Keratinocyte (primary cell): ENCODE measurements around the gene JAKMIP3.

Experiments used
- EZH2 ChIP-seq: IDR thresholded peaks from one replicate; pipeline ENCODE4 v1.6.1; 2012; ENCODE audit warnings: inconsistent platforms, mild to moderate bottlenecking, low read length, moderate library complexity
- TF ChIP-seq, protein P1 (sequence below), 3 experiments: IDR thresholded peaks in 1 of 3; conservative IDR thresholded peaks in 1 of 3; optimal IDR thresholded peaks in 1 of 3; 2 replicates in 2 of 3; 3 replicates in 1 of 3; pipeline versions ENCODE3 to v1.5.1; 2011; ENCODE audit warnings: low read length in 3 of 3, mild to moderate bottlenecking in 3 of 3, moderate library complexity in 2 of 3, control low read depth in 1 of 3, inconsistent platforms in 1 of 3; ENCODE audit not compliant: insufficient read depth in 2 of 3; ENCODE audit errors: extremely low read depth in 1 of 3

GRCh38 chr10:132110713-132111112, 45.0 kb downstream of the JAKMIP3 start:
- TF ChIP-seq, protein P1, sequence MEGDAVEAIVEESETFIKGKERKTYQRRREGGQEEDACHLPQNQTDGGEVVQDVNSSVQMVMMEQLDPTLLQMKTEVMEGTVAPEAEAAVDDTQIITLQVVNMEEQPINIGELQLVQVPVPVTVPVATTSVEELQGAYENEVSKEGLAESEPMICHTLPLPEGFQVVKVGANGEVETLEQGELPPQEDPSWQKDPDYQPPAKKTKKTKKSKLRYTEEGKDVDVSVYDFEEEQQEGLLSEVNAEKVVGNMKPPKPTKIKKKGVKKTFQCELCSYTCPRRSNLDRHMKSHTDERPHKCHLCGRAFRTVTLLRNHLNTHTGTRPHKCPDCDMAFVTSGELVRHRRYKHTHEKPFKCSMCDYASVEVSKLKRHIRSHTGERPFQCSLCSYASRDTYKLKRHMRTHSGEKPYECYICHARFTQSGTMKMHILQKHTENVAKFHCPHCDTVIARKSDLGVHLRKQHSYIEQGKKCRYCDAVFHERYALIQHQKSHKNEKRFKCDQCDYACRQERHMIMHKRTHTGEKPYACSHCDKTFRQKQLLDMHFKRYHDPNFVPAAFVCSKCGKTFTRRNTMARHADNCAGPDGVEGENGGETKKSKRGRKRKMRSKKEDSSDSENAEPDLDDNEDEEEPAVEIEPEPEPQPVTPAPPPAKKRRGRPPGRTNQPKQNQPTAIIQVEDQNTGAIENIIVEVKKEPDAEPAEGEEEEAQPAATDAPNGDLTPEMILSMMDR (optimal IDR thresholded peaks at IDR 0.05 in 1 of 3, IDR thresholded peaks at IDR 0.05 in 1 of 3, conservative IDR thresholded peaks at IDR 0.05 in 1 of 3; ENCODE audit: extremely low read depth in 1 of 3, insufficient read depth in 2 of 3, low read length in 3 of 3): no peak
- no peak for TF ChIP-seq EZH2
